ENCODE data around the gene FAM13B. TPM values are rescaled to one million over a fixed set of nuclear protein-coding genes. Genes with fewer than 3 reads are reported as not detected.

The FAM13B gene
- total and polyA plus RNA-seq, 9 of the 15 experiments (the other 6 are each of a cell fraction or from before 2014, with no cell fraction given) = 2.3 to 21.6 (median 14.1) TPM

DNA sequence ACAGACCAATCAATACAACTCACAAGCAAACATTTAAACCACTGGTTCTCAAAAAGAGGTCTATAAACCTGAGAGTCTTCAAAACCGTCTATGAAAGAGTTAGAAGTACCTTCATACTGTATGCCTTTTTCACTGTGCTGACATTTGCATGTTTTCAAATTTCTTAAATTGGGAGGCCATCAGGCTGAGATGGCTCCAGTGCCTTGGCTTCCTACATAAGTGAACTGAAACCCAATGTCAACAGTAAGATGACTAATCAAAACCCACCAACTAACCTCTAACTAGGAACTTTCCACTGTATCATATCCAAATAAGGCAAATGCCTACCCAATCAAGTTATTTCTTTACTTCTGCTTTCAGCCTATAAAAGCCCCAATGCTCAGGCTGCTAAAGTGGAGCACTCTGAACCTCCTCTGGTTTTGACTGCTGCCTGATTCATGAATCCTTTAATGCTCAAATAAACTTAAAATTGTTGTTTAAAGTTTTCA lies 35.1 kb downstream of the FAM13B start (continued):
- TF ChIP-seq ZNF766 (CRISPR knock-in tag; conservative IDR thresholded peaks at IDR 0.05) = no peak; the same call in 1 of the 2 replicates
- no peak for TF ChIP-seq ZNF146 (CRISPR knock-in tag; IDR thresholded peaks at IDR 0.05; ENCODE audit: unreplicated experiment)
- no peak for TF ChIP-seq ZNF274 (IDR thresholded peaks at IDR 0.05; ENCODE audit: borderline replicate concordance, low read depth, low read length)
- TF ChIP-seq STAT5A (IDR thresholded peaks at IDR 0.05; ENCODE audit: borderline replicate concordance, low read length) = no peak
- no peak for TF ChIP-seq SRSF9 (IDR thresholded peaks at IDR 0.05; ENCODE audit: borderline replicate concordance, low read depth, low read length)
- TF ChIP-seq HIVEP1 (CRISPR knock-in tag; IDR thresholded peaks at IDR 0.05) = no peak
- TF ChIP-seq ZNF175 (CRISPR knock-in tag; IDR thresholded peaks at IDR 0.05; ENCODE audit: low read depth) = no peak
- TF ChIP-seq, protein P1, sequence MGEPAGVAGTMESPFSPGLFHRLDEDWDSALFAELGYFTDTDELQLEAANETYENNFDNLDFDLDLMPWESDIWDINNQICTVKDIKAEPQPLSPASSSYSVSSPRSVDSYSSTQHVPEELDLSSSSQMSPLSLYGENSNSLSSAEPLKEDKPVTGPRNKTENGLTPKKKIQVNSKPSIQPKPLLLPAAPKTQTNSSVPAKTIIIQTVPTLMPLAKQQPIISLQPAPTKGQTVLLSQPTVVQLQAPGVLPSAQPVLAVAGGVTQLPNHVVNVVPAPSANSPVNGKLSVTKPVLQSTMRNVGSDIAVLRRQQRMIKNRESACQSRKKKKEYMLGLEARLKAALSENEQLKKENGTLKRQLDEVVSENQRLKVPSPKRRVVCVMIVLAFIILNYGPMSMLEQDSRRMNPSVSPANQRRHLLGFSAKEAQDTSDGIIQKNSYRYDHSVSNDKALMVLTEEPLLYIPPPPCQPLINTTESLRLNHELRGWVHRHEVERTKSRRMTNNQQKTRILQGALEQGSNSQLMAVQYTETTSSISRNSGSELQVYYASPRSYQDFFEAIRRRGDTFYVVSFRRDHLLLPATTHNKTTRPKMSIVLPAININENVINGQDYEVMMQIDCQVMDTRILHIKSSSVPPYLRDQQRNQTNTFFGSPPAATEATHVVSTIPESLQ (CRISPR knock-in tag; IDR thresholded peaks at IDR 0.05) = no peak
- peak; percentile 83 for TF ChIP-seq NFE2 (IDR thresholded peaks at IDR 0.05; ENCODE audit: low read depth)
- no peak for TF ChIP-seq ZNF197 (CRISPR knock-in tag; IDR thresholded peaks at IDR 0.05; ENCODE audit: low read depth)
- TF ChIP-seq BRD9 (IDR thresholded peaks at IDR 0.05; ENCODE audit: low read depth, partially characterized antibody) = peak; percentile 65
- no peak for TF ChIP-seq RFX7 (CRISPR knock-in tag; IDR thresholded peaks at IDR 0.05)
- TF ChIP-seq, protein P2, sequence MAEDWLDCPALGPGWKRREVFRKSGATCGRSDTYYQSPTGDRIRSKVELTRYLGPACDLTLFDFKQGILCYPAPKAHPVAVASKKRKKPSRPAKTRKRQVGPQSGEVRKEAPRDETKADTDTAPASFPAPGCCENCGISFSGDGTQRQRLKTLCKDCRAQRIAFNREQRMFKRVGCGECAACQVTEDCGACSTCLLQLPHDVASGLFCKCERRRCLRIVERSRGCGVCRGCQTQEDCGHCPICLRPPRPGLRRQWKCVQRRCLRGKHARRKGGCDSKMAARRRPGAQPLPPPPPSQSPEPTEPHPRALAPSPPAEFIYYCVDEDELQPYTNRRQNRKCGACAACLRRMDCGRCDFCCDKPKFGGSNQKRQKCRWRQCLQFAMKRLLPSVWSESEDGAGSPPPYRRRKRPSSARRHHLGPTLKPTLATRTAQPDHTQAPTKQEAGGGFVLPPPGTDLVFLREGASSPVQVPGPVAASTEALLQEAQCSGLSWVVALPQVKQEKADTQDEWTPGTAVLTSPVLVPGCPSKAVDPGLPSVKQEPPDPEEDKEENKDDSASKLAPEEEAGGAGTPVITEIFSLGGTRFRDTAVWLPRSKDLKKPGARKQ (CRISPR knock-in tag; IDR thresholded peaks at IDR 0.05) = no peak
- TF ChIP-seq, protein P3, sequence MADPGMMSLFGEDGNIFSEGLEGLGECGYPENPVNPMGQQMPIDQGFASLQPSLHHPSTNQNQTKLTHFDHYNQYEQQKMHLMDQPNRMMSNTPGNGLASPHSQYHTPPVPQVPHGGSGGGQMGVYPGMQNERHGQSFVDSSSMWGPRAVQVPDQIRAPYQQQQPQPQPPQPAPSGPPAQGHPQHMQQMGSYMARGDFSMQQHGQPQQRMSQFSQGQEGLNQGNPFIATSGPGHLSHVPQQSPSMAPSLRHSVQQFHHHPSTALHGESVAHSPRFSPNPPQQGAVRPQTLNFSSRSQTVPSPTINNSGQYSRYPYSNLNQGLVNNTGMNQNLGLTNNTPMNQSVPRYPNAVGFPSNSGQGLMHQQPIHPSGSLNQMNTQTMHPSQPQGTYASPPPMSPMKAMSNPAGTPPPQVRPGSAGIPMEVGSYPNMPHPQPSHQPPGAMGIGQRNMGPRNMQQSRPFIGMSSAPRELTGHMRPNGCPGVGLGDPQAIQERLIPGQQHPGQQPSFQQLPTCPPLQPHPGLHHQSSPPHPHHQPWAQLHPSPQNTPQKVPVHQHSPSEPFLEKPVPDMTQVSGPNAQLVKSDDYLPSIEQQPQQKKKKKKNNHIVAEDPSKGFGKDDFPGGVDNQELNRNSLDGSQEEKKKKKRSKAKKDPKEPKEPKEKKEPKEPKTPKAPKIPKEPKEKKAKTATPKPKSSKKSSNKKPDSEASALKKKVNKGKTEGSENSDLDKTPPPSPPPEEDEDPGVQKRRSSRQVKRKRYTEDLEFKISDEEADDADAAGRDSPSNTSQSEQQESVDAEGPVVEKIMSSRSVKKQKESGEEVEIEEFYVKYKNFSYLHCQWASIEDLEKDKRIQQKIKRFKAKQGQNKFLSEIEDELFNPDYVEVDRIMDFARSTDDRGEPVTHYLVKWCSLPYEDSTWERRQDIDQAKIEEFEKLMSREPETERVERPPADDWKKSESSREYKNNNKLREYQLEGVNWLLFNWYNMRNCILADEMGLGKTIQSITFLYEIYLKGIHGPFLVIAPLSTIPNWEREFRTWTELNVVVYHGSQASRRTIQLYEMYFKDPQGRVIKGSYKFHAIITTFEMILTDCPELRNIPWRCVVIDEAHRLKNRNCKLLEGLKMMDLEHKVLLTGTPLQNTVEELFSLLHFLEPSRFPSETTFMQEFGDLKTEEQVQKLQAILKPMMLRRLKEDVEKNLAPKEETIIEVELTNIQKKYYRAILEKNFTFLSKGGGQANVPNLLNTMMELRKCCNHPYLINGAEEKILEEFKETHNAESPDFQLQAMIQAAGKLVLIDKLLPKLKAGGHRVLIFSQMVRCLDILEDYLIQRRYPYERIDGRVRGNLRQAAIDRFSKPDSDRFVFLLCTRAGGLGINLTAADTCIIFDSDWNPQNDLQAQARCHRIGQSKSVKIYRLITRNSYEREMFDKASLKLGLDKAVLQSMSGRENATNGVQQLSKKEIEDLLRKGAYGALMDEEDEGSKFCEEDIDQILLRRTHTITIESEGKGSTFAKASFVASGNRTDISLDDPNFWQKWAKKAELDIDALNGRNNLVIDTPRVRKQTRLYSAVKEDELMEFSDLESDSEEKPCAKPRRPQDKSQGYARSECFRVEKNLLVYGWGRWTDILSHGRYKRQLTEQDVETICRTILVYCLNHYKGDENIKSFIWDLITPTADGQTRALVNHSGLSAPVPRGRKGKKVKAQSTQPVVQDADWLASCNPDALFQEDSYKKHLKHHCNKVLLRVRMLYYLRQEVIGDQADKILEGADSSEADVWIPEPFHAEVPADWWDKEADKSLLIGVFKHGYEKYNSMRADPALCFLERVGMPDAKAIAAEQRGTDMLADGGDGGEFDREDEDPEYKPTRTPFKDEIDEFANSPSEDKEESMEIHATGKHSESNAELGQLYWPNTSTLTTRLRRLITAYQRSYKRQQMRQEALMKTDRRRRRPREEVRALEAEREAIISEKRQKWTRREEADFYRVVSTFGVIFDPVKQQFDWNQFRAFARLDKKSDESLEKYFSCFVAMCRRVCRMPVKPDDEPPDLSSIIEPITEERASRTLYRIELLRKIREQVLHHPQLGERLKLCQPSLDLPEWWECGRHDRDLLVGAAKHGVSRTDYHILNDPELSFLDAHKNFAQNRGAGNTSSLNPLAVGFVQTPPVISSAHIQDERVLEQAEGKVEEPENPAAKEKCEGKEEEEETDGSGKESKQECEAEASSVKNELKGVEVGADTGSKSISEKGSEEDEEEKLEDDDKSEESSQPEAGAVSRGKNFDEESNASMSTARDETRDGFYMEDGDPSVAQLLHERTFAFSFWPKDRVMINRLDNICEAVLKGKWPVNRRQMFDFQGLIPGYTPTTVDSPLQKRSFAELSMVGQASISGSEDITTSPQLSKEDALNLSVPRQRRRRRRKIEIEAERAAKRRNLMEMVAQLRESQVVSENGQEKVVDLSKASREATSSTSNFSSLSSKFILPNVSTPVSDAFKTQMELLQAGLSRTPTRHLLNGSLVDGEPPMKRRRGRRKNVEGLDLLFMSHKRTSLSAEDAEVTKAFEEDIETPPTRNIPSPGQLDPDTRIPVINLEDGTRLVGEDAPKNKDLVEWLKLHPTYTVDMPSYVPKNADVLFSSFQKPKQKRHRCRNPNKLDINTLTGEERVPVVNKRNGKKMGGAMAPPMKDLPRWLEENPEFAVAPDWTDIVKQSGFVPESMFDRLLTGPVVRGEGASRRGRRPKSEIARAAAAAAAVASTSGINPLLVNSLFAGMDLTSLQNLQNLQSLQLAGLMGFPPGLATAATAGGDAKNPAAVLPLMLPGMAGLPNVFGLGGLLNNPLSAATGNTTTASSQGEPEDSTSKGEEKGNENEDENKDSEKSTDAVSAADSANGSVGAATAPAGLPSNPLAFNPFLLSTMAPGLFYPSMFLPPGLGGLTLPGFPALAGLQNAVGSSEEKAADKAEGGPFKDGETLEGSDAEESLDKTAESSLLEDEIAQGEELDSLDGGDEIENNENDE (IDR thresholded peaks at IDR 0.05; ENCODE audit: low read depth, low read length) = no peak
